ENCODE results near the gene WDFY3.
A peak's percentile ranks its signal among the peaks of the same experiment; 100 is the strongest.
"Not testable (repeated sequence)": the region's sequence is repeated elsewhere in the genome, so short reads cannot be mapped to it uniquely, and the experiment has no call there.

Gene WDFY3

GRCh38 chr4:84718699-84719098 is 247.8 kb downstream of the WDFY3 start:
- DNase-seq (ENCODE audit: low spot score): no peak

DNA sequence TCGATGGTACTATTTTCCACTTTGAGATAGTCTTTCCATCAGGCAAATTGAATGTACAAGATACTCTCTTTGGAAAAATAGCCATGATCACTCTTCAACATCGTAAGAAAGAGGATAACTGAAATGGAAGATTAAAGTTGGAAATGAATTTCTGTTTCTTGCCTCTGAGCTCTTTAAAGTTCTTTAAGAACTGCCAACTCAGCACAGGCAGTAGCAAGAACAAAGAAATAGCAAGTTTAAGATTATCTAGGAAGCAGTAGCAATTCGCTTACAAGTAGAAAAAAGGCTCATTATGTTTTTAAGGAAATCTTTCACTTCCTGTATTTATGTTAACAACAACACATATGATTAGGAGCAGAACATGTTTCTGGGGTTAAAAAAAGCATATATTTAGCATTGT is 255.9 kb downstream of the WDFY3 start:
- no peak for DNase-seq (ENCODE audit: low spot score)

DNA sequence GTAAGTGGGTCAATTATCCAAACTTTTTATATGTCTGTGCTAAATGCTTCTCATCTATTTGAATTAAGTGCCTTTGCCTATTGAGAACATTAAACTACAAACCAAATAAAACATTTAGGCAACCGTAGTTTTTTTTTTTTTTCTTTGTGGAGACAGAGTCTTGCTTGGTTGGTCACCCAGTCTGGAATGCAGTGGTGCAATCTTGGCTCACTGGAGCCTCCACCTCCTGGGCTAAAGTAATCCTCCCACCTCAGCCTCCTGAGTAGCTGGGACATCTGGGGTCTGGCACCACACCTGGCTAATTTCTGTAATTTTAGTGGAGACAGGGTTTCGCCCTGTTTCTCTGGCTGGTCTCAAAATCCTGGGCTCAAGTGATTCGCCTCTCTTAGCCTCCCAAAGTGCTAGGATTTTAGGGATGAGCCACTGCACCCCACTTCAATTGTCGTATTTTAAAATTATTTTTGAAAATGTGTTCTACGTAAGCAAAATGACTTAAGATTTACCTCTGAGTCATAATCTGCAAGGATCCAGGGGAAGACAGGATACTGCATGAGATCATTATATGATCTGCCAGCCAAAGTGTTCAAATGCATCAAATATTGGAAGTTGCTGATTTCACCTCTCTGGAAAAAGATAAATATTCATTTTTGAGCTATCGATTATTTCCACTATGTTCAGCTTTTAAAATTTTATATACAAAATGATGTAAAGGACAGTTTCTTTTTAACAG is 257.9 kb downstream of the WDFY3 start:
- DNase-seq (ENCODE audit: low spot score): no peak

GRCh38 chr4:84706286-84706685 is 260.2 kb downstream of the WDFY3 start:
- no peak for DNase-seq (ENCODE audit: low spot score)

DNA sequence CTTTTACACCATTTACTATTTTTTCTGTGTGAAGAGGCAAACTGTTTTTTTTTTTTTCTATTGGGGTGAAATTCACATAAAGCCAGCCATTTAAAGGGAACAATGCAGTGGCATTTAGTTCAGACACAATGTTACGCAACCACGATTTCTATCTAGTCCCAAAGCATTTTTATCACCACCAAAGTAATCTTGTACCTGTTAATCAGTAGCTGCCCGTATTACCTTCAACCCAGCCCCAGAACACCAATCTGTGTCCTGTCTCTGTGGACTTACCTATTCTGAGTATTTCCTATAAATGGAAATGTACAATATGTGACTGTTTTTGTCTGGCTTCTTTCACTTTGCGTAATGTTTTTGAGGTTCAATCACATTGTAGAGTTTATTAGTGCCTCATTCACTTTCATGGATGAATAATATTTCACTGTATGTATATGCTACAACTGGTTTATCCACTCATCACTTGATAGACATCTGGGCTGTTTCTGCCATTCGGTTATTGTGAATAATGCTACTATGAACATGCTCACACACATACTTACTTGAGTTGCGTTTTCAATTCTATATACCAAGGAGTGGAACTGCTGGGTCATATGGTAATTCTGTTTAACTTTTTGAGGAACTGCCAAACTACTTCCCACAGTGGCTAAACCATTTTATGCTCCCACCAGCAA is 267.4 kb downstream of the WDFY3 start:
- no peak for DNase-seq (ENCODE audit: low spot score)

- no peak for DNase-seq (ENCODE audit: low spot score)
These were observed 268.8 kb downstream of the WDFY3 start for GRCh38 chr4:84697615-84698201.

DNA sequence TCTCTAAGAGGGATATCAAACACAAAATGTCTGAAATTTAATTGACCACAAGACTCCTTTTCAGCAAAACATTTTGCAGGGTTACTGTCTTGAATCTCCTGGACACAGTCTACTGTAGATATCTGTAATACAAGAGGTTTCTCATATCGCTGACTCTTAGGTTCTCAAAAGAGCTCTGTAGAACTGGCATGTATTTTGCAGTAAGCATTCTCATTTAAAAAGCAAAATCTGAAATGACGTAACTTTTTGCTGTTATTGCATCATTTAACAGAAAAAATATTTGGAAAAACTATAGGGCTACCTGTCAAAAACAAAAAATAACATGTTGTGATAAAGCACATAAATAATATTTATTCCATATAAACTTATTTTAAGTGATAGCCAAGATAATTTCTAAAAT is 269.3 kb downstream of the WDFY3 start:
- DNase-seq (ENCODE audit: low spot score): no peak

DNA sequence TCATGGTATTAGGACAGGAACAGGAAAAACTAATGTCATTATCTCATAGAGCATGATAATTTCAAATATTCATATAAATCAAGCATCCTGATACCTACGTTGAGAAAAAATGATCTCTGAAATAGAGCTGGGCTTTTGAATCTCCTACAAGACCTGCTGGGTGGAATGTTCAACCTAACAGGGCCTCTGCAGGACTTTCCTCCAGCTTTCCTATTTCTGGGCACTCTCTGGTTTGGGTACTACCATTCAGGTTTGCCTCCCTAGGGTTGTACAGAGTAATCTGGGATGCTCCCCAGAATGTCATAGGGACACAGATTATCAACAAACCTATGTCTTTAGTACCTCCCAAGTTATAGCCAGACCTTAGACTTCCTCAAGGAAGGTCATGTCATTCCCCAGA is 274.7 kb downstream of the WDFY3 start:
- DNase-seq (ENCODE audit: low spot score): no peak

GRCh38 chr4:84691170-84691691 is 275.3 kb downstream of the WDFY3 start:
- DNase-seq (ENCODE audit: low spot score): peak; percentile 83

DNA sequence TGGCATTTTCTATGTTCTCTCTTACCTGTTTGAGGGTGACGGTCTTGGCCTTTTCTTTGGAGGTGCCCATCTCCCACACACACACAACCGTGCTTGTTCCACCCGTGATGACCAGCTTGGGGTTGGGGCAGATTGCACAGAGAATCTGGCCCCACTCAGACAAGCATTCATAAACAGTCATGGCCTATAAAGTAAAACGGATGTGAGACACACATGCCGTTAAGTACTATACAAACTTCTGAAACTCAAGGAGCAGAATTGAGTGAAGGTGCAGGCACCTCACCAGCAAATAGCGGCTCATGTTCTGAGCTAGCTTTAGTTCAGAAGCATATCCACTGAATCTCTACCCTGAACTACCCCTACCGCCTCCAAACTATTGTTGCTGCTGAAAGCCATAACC is 276.0 kb downstream of the WDFY3 start:
- DNase-seq (ENCODE audit: low spot score): no peak

DNA sequence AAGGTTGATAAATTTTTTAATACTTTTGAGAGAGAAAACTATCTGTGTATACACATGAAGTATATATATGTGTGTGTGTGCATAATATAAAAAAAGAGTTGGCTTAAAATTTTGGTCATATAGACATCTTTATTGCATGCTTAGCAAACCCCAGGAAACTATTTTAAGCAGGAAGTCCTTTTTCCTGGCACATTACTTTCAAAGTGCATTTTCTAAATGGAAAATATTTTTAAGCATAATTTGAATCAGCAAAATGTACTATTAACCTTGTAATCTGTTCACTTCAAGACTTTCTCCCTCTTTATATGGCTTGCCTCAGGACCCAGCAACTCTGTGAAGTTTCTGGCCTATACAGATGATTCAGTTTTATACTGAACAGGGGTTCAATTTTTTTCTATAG is 277.3 kb downstream of the WDFY3 start:
- no peak for DNase-seq (ENCODE audit: low spot score)

DNA sequence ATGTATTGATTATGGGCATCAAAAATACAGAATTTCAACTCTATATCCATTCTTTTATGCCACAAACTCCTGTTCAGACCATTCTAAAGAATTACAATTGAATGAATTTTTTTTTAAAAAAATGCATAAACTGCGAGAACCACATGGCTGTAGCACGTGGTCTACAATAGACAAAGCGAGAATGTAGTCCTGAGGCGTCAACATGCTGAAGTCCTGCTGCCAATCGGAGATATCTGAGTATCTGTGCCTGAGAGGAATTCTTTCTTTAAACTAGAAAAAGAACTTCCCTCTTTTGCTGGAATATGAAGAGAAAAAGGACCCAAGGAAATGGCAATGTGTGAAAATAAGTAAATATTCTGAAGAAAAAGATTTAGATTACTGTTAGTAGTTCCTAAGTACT is 277.9 kb downstream of the WDFY3 start:
- DNase-seq (ENCODE audit: low spot score): no peak

- DNase-seq (ENCODE audit: low spot score): no peak
These were observed 281.4 kb downstream of the WDFY3 start for GRCh38 chr4:84685105-84685504.

GRCh38 chr4:84684361-84684760 is 282.1 kb downstream of the WDFY3 start:
- no peak for DNase-seq (ENCODE audit: low spot score)

DNA sequence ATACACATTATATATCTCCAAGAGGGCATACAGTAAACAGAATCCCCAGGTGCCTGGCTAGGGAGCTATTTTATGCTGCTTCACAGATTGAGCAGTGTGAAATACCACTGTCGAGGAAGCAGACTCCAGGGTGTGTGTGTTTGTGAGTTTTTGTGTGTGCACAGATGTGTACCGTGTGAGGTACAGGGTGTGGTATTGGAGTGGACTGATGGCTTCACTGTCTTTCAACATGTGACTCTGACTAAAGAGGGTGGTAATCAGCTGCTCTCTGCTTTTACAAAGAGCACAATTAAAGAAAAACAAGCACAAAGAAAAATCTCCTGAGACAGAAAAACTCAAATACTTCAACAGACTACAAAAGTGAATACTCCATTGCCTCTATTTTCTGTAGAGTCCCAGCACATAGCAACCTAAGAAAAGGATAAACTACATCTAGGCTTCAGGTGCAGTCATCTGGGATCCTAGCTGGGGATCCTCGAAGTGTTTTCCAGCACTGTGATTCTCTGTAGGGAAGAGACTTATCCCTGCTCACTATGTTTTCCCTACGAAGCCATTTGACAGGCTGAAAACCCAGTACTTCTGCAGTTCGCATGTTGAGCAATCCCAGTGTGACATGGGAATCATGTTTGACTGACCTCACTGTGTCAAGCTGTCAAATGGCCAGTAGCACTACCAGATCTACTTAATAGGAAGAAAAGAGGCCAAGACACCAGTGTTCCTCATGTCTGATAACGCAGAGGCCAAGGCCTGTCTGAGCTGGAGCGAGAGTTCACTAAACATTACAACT is 283.2 kb downstream of the WDFY3 start:
- no peak for DNase-seq (ENCODE audit: low spot score)

DNA sequence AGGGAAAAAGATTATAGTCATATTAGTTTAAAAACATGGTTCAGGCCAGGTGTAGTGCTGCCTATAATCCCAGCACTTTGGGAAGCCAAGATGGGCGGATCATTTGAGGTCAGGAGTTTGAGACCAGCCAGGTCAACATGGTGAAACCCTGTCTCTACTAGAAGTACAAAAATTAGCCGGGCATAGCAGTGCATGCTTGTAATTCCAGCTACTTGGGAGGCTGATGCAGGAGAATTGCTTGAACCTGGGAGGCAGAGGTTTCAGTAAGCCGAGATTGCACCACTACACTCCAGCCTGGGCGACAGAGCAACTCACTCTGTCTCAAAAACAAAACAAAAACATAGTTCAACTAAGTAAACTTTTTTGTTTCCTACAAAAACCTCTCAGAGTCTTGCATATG is 283.8 kb downstream of the WDFY3 start:
- not testable (repeated sequence) for DNase-seq (ENCODE audit: low spot score)

DNA sequence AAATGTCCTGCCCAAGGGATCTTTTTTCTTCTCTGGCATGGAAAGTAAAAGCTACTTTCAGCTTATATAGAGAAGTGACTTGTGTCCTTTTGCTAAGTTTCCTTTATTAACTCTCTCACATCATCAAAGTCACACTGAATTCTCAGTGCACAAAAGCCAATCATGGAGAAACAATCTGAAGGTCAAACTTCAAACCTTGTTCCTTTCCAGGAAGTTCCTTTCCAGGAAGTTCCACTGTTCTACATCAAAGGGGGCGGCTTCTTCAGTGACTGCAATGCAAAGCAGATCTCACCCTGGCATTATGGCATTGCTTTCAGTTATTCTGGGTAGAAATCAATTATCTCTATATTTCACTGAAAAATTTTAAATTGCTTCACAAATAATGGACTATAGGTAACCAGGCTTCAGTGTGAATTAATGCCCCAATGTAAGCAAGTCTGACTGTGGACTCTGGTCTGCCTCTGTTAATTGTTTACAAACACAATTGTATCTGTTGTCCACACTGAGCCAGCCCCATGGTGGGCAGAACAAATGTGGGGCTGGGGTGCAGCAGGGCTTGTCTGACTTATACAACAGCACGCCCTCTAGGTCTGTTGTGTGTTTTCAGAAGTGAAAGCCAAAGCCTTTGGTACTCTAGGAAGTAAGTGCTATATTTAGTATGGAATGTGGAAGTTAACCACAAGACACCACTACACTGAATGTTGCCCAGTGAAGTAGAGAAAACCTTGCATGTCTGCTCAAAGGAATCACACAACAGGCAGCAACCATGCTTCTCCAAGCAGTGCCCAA is 284.8 kb downstream of the WDFY3 start:
- DNase-seq (ENCODE audit: low spot score): peak; percentile 75

DNA sequence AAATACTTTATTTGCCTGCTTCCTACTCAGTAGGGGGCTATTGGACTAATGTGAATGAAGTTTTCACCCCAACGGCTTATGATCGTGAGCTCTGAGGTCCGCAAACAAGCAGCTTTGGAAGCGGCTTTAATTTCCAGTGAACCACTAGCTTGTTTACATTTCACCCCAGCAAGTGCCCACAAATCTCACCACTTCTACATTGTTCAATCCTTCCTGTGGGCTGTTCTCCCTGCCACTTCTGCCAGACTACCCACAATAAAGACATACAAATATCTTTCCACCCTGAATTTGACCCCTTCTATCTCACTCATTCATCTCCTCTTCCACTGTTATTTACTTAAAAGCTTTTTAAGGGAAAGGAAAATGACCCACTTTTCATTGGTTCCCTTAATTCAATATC is 285.5 kb downstream of the WDFY3 start:
- DNase-seq (ENCODE audit: low spot score): no peak

- DNase-seq (ENCODE audit: low spot score): no peak
These were observed 287.3 kb downstream of the WDFY3 start for GRCh38 chr4:84678976-84679744.

- no peak for DNase-seq (ENCODE audit: low spot score)
These were observed 288.5 kb downstream of the WDFY3 start for GRCh38 chr4:84677995-84678394.

DNA sequence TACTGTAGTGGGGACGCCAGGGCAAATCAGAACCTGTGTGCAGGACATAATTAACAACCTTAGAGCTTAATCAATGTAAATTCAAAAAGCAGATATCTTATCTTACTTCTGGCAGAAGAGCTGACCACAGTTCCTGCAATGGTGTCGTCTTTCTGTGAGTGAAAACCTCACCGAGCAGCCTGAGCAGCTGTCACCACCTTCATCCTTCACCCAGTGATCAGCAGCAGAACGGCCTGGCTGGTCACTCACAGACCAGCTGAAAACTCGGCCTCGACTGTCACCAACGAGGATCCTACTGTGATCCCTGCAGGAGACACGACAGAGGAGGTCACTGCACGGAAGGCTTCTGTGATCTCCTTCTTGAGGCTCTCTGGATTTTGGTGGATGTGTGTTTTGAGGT is 289.4 kb downstream of the WDFY3 start:
- no peak for DNase-seq (ENCODE audit: low spot score)

All from AG08396 (cell line).